Skin of body (tissue), 2 donors: ENCODE data around the gene RSRC1. TPM values are rescaled to one million over a fixed set of nuclear protein-coding genes. Genes with fewer than 3 reads are reported as not detected.

Experiments
- DNase-seq: peaks from one replicate; lab custom pipeline; 2025; lab: John Stamatoyannopoulos, UW
- total RNA-seq: library from RNA; depleted of rRNA; stranded (reverse); fragments of >200 nt; gene quantifications from one replicate; pipeline ENCODE4 v1.2.3, GENCODE V29; 2014

RSRC1 gene
- total RNA-seq, 1 donor from 2014 or later: 54.2 TPM

GRCh38 chr3:158571969-158572765, 462.3 kb downstream of the RSRC1 start:
- DNase-seq: no peak

GRCh38 chr3:158572766-158573060, 462.8 kb downstream of the RSRC1 start:
- DNase-seq: no peak

GRCh38 chr3:158573714-158574113, 463.8 kb downstream of the RSRC1 start:
- DNase-seq: no peak

DNA sequence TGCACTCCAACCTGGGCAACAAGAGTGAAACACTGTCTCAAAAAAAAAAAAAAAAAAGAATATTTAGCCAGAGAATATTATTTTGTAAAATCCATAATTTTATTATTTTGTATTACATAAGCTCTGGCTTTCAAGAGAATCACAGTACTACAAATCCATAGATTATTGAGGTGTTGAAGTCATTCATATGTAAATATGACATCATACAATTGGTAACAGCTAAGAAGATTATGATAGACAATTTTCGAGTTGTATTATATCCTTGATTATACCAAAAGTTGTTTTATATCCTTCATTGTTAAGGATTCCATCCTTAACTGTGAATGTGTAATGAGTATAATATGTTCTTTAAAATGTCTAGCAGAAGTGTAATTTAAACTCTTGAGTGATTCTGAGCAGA, 464.8 kb downstream of the RSRC1 start:
- DNase-seq: no peak

DNA sequence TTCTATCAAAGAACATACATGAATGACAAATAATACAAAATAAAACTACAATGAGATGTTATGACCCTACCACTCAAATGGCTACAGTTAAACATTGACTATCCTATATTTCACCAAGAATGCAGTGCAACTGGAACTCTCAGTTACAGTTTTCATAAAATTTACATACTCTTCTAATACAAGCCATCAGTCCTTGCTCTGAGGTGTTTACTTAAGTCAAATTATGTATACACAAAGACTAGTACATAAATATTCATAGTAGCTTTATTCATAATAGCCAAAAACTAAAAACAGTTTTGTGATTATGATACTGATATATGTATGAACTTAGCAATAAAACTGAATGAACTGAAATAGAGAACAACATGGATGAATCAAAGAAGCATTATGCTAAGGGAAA, 480.3 kb downstream of the RSRC1 start:
- no peak for DNase-seq

Other genes starting within 250 kb of the RSRC1 start
- gene SHOX2, start 3.7 kb upstream of the RSRC1 start, total RNA-seq: 7.1 TPM